Naive thymus-derived CD4-positive, alpha-beta T cell (primary cell): ENCODE results near the gene GHR. TPM values are rescaled to one million over a fixed set of nuclear protein-coding genes. Genes with fewer than 3 reads are reported as not detected.

Experiments
- ATAC-seq: fragments of 150-1000 bp; cut with Tn5 transposase; 2 replicates; pipeline ENCODE4 v1.10.0; 2021; ENCODE audit warnings: mild to moderate bottlenecking, moderate library complexity
- CTCF ChIA-PET: fragments of 350-600 bp; sonication (Branson Sonifier 250); formaldehyde crosslinking; loops from one replicate; lab custom pipeline; 2021; ENCODE audit warnings: antibody characterized with exemption; lab: Charles Lee
- POLR2A ChIA-PET: fragments of 350-600 bp; sonication (Branson Sonifier 250); formaldehyde crosslinking; loops from one replicate; lab custom pipeline; 2021; ENCODE audit warnings: antibody characterized with exemption, inconsistent platforms; lab: Charles Lee
- DNase-seq, 9 donors: peaks; one replicate each; pipeline versions ENCODE4 v3.0.0 to v3.0.0-alpha.2; 2020 to 2022; ENCODE audit warnings: mixed read lengths in 1 of 9
- H3K27ac ChIP-seq: one replicate; pipeline ENCODE4 v1.7.0; 2013; ENCODE audit warnings: mild to moderate bottlenecking, low read depth, low read length, moderate library complexity
- H3K27me3 ChIP-seq, 2 donors: one replicate each; pipeline ENCODE4 v1.7.0; 2013; ENCODE audit warnings: low read length in 2 of 2, mild to moderate bottlenecking in 2 of 2, moderate library complexity in 2 of 2; ENCODE audit not compliant: control insufficient read depth in 2 of 2, insufficient read depth in 2 of 2
- H3K36me3 ChIP-seq, 3 experiments: 1 replicate in 2 of 3; 2 replicates in 1 of 3; pipeline ENCODE4 v1.7.0; 2013; ENCODE audit warnings: low read length in 3 of 3, mild to moderate bottlenecking in 3 of 3, moderate library complexity in 1 of 3; ENCODE audit not compliant: insufficient read depth in 3 of 3, control insufficient read depth in 2 of 3
- H3K4me1 ChIP-seq, 2 donors: one replicate each; pipeline ENCODE4 v1.7.0; 2013; ENCODE audit warnings: low read length in 2 of 2, mild to moderate bottlenecking in 2 of 2, moderate library complexity in 1 of 2; ENCODE audit not compliant: control insufficient read depth in 2 of 2, insufficient read depth in 2 of 2
- H3K4me3 ChIP-seq: 2 replicates; pipeline ENCODE4 v1.7.0; 2013; ENCODE audit warnings: mild to moderate bottlenecking, low read length
- H3K9me3 ChIP-seq, 3 experiments: 1 replicate in 2 of 3; 2 replicates in 1 of 3; pipeline ENCODE4 v1.7.0; 2013; ENCODE audit warnings: low read length in 3 of 3; ENCODE audit not compliant: control insufficient read depth in 2 of 3
- H3K27ac Mint-ChIP-seq, 9 donors: one replicate each; pipeline ENCODE4 v1.8.0; 2020 to 2022; ENCODE audit warnings: mixed read lengths in 9 of 9, mild to moderate bottlenecking in 8 of 9, moderate library complexity in 5 of 9, inconsistent platforms in 2 of 9
- H3K27me3 Mint-ChIP-seq, 5 donors: one replicate each; pipeline ENCODE4 v1.8.0; 2021 to 2022; ENCODE audit warnings: mixed read lengths in 5 of 5, mild to moderate bottlenecking in 1 of 5
- H3K36me3 Mint-ChIP-seq, 5 donors: one replicate each; pipeline ENCODE4 v1.8.0; 2020 to 2022; ENCODE audit warnings: mixed read lengths in 5 of 5, mild to moderate bottlenecking in 3 of 5, inconsistent platforms in 1 of 5
- H3K4me1 Mint-ChIP-seq, 7 donors: one replicate each; pipeline ENCODE4 v1.8.0; 2020 to 2022; ENCODE audit warnings: mixed read lengths in 7 of 7, mild to moderate bottlenecking in 3 of 7, inconsistent platforms in 1 of 7
- H3K4me3 Mint-ChIP-seq, 10 donors: one replicate each; pipeline ENCODE4 v1.8.0; 2020 to 2022; ENCODE audit warnings: mild to moderate bottlenecking in 10 of 10, mixed read lengths in 10 of 10, moderate library complexity in 6 of 10, inconsistent platforms in 2 of 10
- H3K9me3 Mint-ChIP-seq, 11 donors: one replicate each; pipeline ENCODE4 v1.8.0; 2020 to 2022; ENCODE audit warnings: mixed read lengths in 11 of 11, mild to moderate bottlenecking in 4 of 11, inconsistent platforms in 1 of 11, moderate library complexity in 1 of 11
- intact Hi-C, 2 donors: fragments of 100-400 bp; cut with micrococcal nuclease; formaldehyde crosslinking; loops; one replicate each; pipeline ENCODE4 v1.15.1; 2023
- polyA plus RNA-seq, 2 donors: library from polyadenylated mRNA; unstranded; fragments of 300-500 nt; fragmentation: Illumina TruSeq; gene quantifications; one replicate each; pipeline ENCODE4 v1.2.3, GENCODE V29; 2021
- total RNA-seq, 6 experiments: library from RNA in 5 of 6; stranded (reverse) in 5 of 6; gene quantifications; 1 replicate in 5 of 6; 2 replicates in 1 of 6; pipeline ENCODE4 v1.2.3 and lab custom pipeline; 2021 to 2026

The GHR gene
- total and polyA plus RNA-seq, 7 experiments from 2014 or later: not detected

GRCh38 chr5:42606464-42606869, 183.2 kb downstream of the GHR start:
- Histone ChIP-seq H3K27me3 (peaks cover 0 to 3% of the 10 kb centered on the region in 2 donors), H3K4me1 (no peaks in the 10 kb centered on the region), H3K4me3 (no peak overlapping the region), H3K27ac (no peak overlapping the region), H3K9me3 (no peaks in the 10 kb centered on the region), H3K36me3 (no peaks in the 10 kb centered on the region)
- Mint-ChIP-seq H3K36me3 (no peaks in the 10 kb centered on the region), H3K4me3 (no peak overlapping the region), H3K27ac (no peak overlapping the region), H3K9me3 (peaks cover 0 to 6% (median 0%) of the 10 kb centered on the region in 11 donors), H3K4me1 (no peaks in the 10 kb centered on the region), H3K27me3 (peaks cover 10 to 39% (median 22%) of the 10 kb centered on the region in 5 donors)
- DNase-seq (no peak), ATAC-seq (no peak)
- CTCF ChIA-PET: no interaction called here
- intact Hi-C loops: no loop called here
- POLR2A ChIA-PET: no interaction called here

DNA sequence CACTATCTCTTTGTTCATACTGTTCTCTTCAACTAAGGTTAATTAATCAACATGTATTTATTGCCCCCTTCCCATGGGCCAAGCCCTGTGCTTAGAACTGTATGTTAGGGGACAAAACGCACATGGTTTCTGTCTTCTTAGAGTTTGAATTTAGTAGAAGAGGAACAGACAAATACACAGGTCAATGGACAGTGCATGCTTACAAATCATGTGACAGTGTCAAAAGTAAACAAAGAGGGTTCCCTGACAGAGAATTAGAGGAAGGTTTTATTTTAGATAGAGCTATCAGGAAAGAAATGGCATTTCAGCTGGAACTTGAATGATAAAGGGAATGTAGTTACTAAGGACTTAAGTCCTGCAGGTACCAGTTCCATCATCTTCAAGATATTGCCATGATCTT, 188.2 kb downstream of the GHR start:
- H3K27ac Mint-ChIP-seq: no peak overlapping the region
- POLR2A ChIA-PET: no interaction called here
- DNase-seq (no peak), ATAC-seq (no peak)
- H3K4me1 Mint-ChIP-seq: no peaks in the 10 kb centered on the region
- peaks cover 22 to 52% (median 29%) of the 10 kb centered on the region in 5 donors for H3K27me3 Mint-ChIP-seq
- peaks cover 0 to 4% (median 0%) of the 10 kb centered on the region in 11 donors for H3K9me3 Mint-ChIP-seq
- H3K27me3 ChIP-seq: peaks cover 0 to 3% of the 10 kb centered on the region in 2 donors
- H3K36me3 Mint-ChIP-seq: no peaks in the 10 kb centered on the region
- H3K36me3 ChIP-seq: no peaks in the 10 kb centered on the region
- no peak overlapping the region for H3K4me3 Mint-ChIP-seq
- intact Hi-C loops: no loop called here
- H3K4me3 ChIP-seq: no peak overlapping the region
- no peaks in the 10 kb centered on the region for H3K9me3 ChIP-seq
- no peak overlapping the region for H3K27ac ChIP-seq
- CTCF ChIA-PET: no interaction called here
- no peaks in the 10 kb centered on the region for H3K4me1 ChIP-seq

DNA sequence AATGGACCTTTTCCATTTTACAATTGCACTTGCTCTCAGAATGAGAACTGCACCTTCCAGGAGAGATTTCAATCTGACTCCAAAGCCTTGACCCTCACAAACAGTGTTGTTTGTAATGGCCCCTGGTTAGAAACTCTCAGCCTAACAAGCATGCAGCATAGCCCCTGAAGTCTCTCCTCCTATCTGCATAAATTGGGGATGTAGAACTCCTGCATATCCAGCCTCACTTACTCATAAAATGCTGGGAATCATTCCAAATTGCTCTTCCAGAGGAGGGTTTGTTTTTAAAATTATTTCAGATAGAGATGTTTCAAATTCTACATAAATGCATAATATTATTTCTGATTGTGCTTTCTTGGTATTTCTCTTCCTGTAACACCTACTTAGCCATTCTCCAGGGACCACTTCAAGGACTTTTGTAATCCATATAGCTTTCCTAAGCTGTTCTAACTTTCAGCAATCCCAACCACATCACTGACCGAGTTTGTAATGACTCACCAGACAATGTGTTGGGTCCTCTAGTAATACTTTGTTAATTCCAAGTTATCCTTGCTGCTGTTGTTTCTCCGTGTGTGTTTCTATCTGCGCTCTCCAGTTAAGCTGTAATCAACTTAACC, 189.6 kb downstream of the GHR start:
- H3K9me3 ChIP-seq: no peaks in the 10 kb centered on the region
- ChIA-PET CTCF (no interaction called here), POLR2A (no interaction called here)
- peaks cover 0 to 3% of the 10 kb centered on the region in 2 donors for H3K27me3 ChIP-seq
- H3K9me3 Mint-ChIP-seq: peaks cover 0 to 4% (median 0%) of the 10 kb centered on the region in 11 donors
- H3K4me3 Mint-ChIP-seq: no peak overlapping the region
- H3K27ac ChIP-seq: no peak overlapping the region
- H3K4me1 ChIP-seq: no peaks in the 10 kb centered on the region
- intact Hi-C loops: no loop called here
- no peaks in the 10 kb centered on the region for H3K4me1 Mint-ChIP-seq
- ATAC-seq (no peak), DNase-seq (no peak)
- no peak overlapping the region for H3K27ac Mint-ChIP-seq
- H3K4me3 ChIP-seq: no peak overlapping the region
- no peaks in the 10 kb centered on the region for H3K36me3 ChIP-seq
- H3K36me3 Mint-ChIP-seq: no peaks in the 10 kb centered on the region
- peaks cover 22 to 50% (median 29%) of the 10 kb centered on the region in 5 donors for H3K27me3 Mint-ChIP-seq

DNA sequence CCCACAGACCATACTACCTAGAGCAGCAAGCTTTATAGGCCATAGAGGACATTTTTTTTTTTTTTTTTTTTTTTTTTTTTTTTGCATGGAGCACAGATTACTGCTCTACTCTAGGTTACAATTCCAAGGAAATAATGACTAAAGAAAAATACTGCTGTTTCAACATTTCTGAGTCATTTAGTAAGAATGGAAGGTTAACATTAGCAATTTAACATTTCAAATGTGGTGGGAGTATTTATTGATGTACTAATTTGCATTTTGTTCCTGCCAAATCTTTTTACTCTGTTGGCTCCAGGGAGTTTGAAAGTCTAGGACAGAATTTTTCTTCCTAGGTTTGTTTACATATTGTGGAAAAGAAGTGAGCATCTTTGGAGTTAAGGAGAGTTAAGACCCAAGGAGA, 191.3 kb downstream of the GHR start:
- H3K36me3 ChIP-seq: no peaks in the 10 kb centered on the region
- ChIA-PET POLR2A (no interaction called here), CTCF (no interaction called here)
- H3K9me3 Mint-ChIP-seq: peaks cover 0 to 3% (median 0%) of the 10 kb centered on the region in 11 donors
- H3K9me3 ChIP-seq: no peaks in the 10 kb centered on the region
- H3K4me3 Mint-ChIP-seq: no peak overlapping the region
- intact Hi-C loops: no loop called here
- no peaks in the 10 kb centered on the region for H3K4me1 ChIP-seq
- no peak overlapping the region for H3K27ac Mint-ChIP-seq
- no peaks in the 10 kb centered on the region for H3K36me3 Mint-ChIP-seq
- no peak overlapping the region for H3K27ac ChIP-seq
- DNase-seq (no peak), ATAC-seq (no peak)
- no peak overlapping the region for H3K4me3 ChIP-seq
- peaks cover 21 to 40% (median 23%) of the 10 kb centered on the region in 5 donors for H3K27me3 Mint-ChIP-seq
- no peaks in the 10 kb centered on the region for H3K4me1 Mint-ChIP-seq
- H3K27me3 ChIP-seq: peaks cover 0 to 3% of the 10 kb centered on the region in 2 donors

- Histone ChIP-seq H3K4me3 (no peak overlapping the region), H3K9me3 (no peaks in the 10 kb centered on the region), H3K4me1 (no peaks in the 10 kb centered on the region), H3K27ac (no peak overlapping the region), H3K36me3 (no peaks in the 10 kb centered on the region), H3K27me3 (no peaks in the 10 kb centered on the region)
- CTCF ChIA-PET: interaction anchor here (0.7 kb wide), 1 partner anchor 1713 kb away, joined by 3 read pairs; no protein-coding TSS in a partner anchor
- Mint-ChIP-seq H3K9me3 (peaks cover 0 to 3% (median 0%) of the 10 kb centered on the region in 11 donors), H3K27ac (no peak overlapping the region), H3K36me3 (no peaks in the 10 kb centered on the region), H3K4me1 (no peaks in the 10 kb centered on the region), H3K27me3 (peaks cover 8 to 15% (median 11%) of the 10 kb centered on the region in 5 donors), H3K4me3 (no peak overlapping the region)
- intact Hi-C loops: loop anchor here in 1 of 2 donors (5.0 kb wide), 1 partner anchor 147 kb away; no protein-coding TSS in a partner anchor
- ATAC-seq: no peak
- POLR2A ChIA-PET: no interaction called here
- no peak for DNase-seq
Observed at GRCh38 chr5:42620579-42621216, 197.5 kb downstream of the GHR start.

- no peak overlapping the region for H3K4me3 ChIP-seq
- H3K27me3 ChIP-seq: no peaks in the 10 kb centered on the region
- H3K9me3 Mint-ChIP-seq: peaks cover 0 to 1% (median 0%) of the 10 kb centered on the region in 11 donors
- H3K4me3 Mint-ChIP-seq: no peak overlapping the region
- peaks cover 3 to 10% (median 6%) of the 10 kb centered on the region in 5 donors for H3K27me3 Mint-ChIP-seq
- no peaks in the 10 kb centered on the region for H3K36me3 ChIP-seq
- H3K4me1 Mint-ChIP-seq: no peaks in the 10 kb centered on the region
- intact Hi-C loops: loop anchor here in 1 of 2 donors (5.0 kb wide), 1 partner anchor 146 kb away; no protein-coding TSS in a partner anchor
- H3K4me1 ChIP-seq: no peaks in the 10 kb centered on the region
- no peaks in the 10 kb centered on the region for H3K9me3 ChIP-seq
- no peak overlapping the region for H3K27ac Mint-ChIP-seq
- ATAC-seq (peak; percentile 22), DNase-seq (no peak)
- H3K36me3 Mint-ChIP-seq: no peaks in the 10 kb centered on the region
- ChIA-PET CTCF (interaction anchor here (0.6 to 0.7 kb wide), 2 partner anchors 755 to 1714 kb away, joined by 3 read pairs; no protein-coding TSS in a partner anchor), POLR2A (no interaction called here)
- H3K27ac ChIP-seq: no peak overlapping the region
Observed at GRCh38 chr5:42621242-42621641, 198.0 kb downstream of the GHR start.
